SHP77 treated with DMSO at 0.1 percent for 48 hours (cell line): ENCODE data around the gene CHN1.

Experiments
- DNase-seq: peaks from one replicate; lab custom pipeline; 2025; lab: John Stamatoyannopoulos, UW

Gene CHN1

DNA sequence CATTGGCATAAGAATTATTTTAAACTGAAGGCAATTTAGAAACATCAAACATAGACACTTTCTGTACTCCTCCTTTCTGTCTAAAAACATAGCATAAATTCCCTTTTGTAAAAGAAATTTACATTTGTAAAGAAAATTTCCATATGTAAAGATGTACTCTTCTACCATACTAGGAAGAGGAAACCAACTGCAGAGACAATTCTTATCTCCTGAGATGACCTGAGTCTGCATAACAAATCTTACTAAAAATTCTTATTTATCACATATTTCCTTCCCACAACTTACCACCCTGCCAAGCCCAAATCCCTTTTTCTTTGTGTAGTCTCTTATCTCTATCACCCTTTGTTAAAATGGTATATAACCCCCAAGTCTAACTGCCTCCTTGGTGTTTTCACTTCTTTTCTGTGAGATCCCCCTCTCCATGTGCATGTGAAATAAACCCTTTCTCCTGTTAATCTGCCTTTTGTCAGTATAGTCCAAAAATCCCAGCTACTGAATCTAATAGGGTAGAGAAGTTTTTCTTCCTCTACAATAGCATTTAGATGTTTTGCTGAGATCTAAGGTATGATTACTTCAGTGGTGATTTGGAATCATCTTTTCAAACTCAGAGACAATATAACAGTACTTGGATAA, 81.0 kb downstream of the CHN1 start:
- DNase-seq = no peak

DNA sequence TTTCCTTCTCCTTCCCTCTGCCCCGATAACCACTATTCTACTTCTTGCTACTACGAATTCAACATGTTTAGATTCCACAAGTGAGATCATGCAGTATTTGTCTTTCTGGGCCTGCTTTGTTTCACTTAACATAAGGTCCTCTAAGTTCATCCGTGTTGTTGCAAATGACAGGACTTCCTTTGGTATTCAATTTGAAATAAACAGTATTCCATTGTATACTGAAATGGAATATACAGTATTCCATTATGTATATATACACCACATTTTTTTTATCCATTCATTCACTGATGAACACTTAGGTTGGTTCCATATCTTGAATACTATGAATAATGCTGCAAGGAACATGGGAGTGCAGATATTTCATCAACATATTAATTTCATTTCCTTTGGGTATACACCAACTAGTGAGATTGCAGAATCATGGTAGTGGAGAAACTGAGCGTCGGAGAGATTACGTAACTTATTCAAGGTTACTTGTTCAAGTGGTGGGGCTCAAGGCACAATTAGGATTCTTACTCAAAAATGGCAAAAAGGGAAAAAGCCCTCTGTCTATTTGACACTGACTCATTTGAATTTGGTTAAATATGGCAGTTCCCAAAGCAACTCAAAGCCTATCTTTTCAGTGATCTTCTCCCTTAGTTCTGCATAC, 85.1 kb downstream of the CHN1 start:
- no peak for DNase-seq

DNA sequence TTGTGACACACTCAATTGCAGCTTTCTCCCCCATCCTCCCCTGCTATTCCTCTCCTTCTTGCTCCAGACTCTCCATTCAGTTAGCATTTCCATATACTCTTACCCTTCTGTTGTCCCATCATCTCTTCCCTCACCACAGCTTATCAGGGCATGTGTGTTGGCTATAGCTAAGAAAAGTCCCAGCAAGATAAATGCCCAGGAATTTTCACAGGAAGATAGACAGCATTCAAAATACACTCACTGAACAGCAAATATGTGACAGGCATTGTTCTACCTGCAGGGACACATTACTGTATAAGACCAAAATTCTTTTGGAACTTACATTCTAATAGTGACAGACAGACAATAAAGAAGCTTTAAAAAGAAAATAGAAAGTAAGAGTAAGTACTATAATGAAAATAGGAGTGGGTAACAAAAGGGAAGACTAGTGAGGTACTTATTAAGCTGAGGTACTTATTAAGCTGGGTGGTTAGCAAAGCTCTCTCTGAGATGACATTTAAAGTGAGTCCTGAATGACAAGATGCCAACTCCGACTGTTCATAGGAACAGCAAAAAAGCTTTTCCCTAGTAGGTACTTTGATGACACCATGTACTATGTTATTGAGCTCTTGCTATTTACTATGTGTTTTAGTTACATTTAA, 86.2 kb downstream of the CHN1 start:
- DNase-seq = no peak

DNA sequence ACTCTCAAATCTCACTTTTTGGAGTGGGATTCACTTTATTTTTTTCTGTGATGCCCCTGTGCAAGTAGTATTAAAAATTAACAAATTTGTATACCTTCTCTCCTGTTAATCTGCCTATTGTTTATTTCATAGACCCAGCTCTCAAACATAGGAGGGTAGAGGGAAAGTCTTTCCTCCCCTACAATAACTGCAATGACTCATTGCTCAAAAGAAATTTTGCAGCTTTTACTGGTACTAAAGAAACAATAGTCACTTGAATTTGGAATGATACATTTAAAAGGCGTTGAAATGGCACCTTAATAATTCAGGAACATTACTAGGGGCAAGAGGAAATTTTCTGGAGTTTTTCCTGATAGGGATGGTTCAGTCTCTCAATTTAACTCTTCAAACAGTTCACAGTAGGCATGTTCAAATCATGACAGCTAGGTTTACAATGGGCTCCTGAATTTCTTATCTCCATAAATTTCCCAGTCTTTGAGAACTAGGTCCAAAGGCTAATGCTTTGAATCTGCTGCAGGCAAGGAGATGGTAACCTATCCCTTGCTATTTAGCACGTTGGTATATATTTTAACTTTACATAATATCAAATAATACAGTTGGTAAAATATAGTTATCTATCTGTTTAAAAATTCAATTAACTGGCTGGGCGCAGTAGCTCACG, 88.8 kb downstream of the CHN1 start:
- no peak for DNase-seq

DNA sequence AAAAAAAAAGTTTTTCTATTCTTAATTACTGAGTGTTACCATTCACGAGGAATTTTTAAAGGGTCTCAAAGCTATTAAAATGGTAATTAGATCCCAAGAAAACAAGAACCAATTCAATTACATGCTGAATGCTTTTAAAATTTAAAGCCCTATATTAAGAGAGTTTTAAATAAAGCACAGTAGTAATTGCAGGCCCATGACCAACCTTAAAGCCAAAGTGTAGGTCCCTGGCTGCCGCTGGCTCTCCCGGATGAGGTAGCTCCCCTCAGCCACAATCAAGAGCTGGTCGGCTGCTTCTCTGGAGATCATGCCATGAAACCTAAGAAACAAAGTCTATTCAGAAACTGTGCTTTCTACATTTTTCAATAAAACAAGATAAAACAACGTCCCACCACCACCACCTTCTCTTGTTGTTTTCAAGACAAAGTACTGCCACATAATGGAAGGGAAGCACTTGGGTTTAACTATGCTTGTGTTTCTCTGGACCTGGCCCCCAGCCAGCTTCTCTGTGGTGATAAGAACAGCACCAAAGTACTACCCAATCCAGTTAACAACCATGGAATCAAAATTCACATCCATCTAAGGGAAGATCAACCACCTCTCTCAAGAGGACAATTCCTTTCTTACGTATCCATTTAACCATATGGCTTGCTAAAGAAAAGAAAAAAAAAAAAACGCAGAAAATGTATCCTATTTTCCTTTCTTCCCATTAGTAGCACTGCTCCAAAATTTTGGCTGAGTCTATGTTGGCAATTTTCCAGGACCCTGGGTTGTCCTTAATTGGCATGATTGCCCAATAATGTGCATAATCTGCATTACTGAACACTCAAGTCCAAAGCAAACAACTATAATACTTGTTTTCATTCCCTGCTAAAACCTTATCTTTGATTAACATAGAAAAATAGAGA, 90.1 kb downstream of the CHN1 start:
- DNase-seq = no peak

DNA sequence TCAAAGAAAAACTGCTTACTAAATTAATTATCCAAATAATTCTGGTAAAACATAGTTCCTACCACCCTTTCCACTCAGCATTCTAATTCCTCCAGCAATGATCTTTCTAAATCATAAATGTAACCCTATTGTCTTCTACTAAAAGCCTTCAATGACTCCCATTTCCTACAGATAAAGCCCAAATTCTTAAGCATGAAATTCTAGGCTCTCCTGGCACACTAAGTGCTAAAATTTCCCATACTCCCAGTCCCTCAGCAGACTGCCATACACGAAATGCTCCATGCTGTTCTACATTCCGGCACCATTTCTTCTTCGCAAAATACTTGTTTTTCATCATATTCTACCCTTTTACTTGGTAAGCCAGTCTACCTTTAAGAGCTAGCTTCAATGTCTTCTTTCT, 96.9 kb downstream of the CHN1 start:
- no peak for DNase-seq

DNA sequence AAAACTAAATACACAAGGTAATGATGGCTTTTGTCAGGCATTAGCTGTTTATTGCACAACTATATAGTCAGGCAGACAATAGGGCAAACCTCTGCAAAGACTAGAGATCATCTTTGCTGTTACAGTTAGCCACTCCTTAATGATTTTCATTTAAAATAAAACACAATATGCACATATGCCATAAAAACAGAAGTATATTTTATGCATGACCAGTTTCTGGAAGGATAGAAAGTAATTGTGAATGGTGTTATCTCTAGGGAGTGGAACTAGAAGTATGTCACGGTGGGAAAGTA, 102.0 kb downstream of the CHN1 start:
- no peak for DNase-seq

DNA sequence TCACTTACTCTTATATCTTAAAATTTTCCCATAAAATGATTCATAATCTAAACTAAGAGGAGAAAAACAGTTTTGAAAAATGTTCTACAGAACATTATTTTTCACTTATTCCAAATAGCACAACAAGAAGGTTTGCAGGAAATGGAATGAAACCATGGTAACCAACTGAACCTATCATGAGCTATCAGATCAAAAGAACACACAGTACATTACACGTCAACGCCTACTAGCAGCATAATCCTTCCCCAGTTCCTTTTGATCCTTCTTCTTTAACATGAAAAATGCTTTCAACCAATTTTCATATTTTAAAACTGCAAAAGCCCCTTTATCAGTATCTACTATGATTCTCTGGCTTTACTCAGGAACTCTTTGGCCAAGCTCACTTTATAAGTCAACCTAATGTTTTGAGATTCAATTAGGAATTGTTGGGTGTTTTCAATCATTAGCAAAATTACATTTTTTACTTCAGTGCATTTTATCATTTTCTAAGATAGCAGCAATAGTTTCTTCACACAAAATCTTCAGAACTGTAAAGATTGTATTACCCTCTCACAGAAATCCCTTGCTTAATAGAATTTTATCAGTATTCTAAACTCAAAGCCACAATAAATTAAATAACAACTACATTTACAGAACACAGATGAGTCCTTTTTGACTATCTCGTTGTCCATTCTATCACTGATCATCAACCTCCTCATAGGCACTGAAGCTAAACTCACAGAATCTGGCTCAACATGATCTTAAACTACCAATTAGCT, 102.5 kb downstream of the CHN1 start:
- no peak for DNase-seq

DNA sequence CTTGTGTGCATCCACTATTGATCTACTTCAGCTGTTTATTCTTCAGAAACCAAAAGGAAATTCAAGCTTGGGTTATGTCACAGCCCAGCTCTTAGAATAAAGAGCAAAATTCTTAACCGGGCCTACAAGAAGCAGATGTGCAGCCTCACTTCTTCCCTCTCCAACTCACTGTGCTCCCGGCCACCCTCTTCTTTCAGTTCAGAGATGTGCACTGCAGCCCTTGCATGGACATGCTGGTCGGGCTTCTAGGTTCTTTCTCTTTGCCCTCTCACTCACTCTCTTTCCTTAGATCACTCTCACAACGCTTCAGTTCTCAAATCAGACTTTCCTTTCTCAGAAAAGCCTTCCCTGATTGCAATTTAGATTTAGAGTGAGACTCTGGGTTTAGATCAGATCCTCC, 104.1 kb downstream of the CHN1 start:
- no peak for DNase-seq

DNA sequence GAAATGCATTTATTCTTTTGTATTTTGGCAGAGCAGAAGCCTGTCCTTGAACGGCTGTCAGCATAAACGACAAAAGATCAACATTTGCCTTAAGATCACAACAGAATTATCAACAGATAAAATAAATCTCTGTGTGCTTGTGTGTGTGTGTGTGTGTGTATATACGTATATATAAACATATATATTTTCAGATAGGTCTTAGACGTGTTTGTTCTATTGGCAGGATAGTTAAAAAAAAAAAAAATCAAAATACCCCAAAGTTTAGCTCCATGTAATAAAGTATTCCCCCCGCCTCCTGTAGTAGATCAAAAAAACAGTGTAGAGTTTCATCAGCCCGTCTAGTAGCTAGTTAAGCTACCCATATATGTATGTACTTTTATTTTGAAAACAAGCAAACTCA, 107.9 kb downstream of the CHN1 start:
- DNase-seq = no peak

DNA sequence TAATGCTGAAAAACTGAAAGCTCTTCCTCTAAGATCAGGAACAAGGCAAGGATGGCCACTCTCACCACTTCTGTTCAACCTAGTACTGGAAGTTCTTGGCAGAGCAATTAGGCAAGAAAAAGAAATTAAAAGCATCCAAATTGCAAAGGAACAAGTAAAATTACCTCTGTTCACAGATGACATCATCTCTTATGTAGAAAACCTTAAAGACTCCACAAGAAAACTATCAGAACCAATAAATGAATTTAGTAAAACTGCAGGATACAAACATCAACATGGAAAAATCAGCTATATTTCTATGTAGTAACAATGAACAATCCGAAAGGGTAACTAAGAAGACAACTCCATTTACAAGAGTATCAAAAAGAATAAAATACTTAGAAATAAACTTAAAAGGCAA, 112.2 kb downstream of the CHN1 start:
- no peak for DNase-seq

DNA sequence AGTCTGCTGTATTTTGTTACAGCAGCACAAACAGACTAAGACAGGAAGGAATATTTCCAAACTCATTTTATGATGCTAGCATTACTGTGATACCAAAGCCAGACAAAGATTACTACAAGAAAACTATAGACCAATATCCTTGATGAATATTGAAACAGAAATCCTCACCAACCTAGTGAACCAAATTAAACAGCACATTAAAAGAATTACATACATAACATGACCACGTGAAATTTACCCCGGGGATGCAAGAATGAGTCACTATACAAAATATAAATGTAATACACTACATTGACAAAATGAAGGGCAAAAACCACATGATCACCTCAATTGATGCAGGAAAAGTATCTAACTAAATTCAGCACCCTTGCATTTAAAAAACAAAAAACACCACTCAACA, 112.6 kb downstream of the CHN1 start:
- DNase-seq = no peak

DNA sequence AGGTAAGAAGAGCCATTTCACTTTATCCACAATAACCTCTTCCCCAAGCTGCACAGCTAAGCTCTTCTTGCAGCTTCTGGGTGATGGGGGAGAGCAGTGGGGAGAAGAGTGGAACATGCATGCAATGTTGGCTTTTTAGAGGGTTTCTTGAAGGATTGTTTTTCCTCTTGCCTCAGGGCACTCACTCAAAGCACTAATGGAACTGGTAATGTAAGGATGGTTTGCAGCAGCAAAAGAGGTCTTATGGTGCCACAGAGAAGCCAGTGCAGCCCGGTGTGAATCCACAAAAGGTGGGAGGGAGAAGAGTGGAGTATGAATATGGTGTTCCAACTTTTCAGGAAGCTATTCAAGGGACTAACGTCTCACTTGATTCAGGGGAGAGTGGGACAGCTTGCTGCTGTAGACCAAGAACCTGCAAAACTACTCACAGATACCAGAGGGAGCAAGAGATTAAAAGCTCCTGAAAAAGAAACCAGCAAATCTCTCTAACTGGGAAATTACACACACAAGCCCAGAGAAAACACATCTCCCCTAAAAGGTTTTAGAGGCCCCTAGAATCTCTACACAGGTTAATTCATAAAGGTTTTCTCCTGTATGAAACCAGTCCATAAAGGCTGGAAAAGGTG, 116.4 kb downstream of the CHN1 start:
- DNase-seq = no peak

DNA sequence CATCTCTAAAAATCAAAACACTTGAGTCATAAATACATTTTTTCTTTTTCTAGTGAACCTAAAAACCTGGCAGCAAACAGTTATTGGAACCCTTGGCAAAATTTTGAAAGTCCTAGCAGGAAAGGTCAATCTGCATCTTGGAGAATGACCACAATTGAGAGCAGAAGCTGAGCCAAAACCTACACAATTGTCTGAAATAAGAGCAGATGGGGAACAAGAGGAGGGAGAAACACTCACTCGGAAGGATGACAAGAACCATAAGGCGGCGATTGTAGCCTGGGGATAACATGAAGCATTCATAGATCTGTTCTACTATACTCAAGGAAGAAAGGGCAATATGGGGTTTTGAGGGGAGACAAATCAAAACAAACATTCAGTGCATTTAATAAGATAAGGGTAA, 117.0 kb downstream of the CHN1 start:
- DNase-seq = no peak

DNA sequence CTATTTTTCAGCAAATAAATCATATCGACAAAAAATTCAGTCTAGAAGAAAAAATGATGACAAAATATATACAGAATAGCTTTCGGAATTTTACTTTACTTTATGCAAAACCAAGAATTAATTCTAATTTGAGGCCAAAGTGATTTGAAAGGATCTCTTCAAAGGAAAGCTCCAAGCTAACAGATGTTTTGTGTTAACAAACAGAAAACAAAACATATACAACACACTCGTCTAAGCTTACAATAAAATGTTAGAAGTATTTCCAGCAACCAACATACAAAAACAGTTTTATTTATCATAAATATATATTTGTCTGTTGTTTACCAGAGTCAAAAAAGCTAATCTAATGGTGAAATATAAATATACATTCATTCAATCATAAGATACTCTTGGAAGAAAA, 122.8 kb downstream of the CHN1 start:
- no peak for DNase-seq

DNA sequence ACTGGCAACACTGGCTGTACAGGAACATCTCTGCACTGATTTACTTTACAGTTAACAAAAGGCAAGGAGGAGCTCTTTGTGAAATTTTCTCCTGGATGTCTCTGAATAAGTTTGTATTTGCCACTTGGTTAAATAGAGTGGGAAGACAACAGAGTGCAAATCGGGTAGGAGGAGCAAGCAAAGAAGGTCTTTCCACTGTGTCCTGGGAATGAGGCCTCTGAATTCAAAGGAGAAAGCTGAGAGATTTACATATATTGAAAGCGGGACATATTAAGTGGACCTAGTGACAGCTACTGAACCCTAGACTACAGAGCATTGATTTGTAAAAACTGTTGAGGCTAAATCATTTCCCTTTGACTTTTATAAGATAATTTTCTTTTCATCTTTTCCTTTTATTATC, 123.5 kb downstream of the CHN1 start:
- DNase-seq = no peak

DNA sequence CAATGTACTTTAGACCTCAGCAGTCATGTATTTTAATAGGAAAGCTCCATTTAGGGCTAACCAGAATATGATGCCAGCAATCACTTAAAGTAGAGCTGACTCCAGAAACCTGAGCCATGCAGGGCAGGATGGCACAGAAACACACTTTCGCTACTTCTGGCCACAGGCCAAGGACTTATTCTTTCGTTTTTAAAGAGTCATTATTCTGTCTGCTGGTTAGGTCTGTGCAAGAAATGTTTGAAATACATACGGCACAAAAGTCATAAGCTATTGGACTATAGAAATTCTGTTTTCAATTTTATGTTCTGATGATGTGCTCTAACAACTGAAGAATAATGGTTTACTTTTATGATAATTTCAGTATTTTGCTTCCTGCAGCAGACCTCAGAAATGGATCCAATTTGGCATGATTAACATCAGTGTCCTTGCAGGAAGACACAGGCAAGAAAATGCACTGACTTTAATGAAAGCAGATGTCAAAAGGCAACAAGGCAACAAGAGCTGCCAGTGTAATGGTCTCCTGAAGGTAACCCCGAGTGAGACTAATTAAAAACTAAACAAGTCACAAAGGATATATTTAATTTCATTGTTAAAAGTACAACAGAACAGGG, 126.5 kb downstream of the CHN1 start:
- DNase-seq = no peak

DNA sequence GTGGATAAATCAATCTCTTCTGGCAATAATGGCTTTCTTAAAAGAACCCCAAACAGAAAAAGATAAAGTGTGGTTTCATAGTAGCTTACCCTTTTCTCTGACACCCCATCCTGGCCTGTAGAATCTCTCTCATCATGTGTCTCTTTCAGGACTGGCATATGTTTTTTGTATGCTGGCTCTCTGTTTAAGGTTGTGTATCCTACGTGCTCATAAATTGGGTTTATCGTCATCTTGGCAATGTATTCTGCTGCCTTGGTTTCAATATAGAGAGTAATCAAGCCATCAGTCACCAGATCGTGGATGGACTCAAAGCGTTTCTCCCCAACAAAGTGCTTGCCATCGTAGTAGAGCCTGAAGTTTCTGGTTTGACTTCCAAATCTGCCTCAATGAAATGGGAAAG, 127.4 kb downstream of the CHN1 start:
- no peak for DNase-seq

DNA sequence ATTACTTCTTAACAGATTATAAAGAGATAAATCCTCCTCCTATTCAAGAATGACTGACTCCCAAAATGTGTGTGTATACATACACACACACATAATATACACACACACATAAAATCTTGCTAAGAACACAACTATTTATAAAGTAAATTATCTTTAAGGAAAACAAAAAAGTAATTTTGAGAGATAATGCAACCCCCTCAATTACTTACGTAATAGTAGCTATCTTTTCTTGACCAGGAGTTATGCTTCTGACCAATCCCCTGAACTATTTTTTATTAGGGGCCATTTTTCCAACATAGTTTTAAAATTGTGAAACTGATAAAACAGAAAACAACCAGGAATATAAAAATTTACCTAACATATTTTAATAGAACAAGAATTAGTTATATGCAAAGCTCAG, 127.9 kb downstream of the CHN1 start:
- DNase-seq = no peak

DNA sequence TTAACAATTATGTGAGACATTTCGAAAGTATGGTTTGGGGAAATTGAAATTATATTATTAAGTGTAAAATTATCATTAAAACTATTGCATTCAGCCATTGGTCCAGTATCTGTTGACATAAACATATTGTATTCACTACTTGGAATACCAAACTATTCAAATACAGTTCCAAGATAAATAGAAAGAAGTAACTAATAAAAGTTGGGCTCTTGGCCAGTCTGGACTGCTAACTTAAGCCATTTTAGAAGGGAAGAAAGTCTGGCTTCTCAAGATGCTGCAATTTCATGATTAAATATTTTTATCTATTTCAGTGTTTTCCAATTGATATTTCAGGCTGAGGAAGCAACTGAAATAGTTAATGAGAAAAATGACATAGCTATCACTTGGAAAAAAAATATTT, 131.1 kb downstream of the CHN1 start:
- DNase-seq = no peak

DNA sequence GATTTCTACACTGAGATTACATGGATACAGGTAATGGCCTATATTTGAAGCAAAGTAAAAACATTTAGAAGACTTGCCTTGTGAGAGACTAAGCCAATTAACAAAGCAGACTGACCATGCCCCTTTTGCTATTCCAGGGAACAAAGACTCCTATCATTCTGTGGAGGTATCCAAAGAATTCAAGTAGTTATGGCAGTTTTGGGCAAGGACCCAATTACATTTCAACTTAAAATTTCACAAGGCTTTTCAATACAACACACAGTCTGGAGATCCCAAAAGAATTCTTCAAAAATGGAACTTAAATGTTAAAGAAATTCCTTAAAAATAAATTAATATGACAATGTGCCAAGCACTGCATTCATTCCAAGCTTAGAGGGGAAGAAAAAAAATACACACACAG, 131.7 kb downstream of the CHN1 start:
- no peak for DNase-seq
